Neural cell (in vitro differentiated cells): Measurements from ENCODE around the gene SCARB1.

Source experiments
- EP300 ChIP-seq: fragments of 450-650 bp; conservative IDR thresholded peaks from 2 replicates; pipeline ENCODE4 v1.6.1; 2014; ENCODE audit warnings: antibody characterized with exemption, mild to moderate bottlenecking, moderate library complexity; ENCODE audit not compliant: poor library complexity, severe bottlenecking
- EZH2 ChIP-seq: fragments of 200-600, 300-800 bp; shearing (Covaris generic), sonication (generic); IDR thresholded peaks from 2 replicates; pipeline ENCODE4 v1.6.1; 2014; ENCODE audit warnings: antibody characterized with exemption, low read length, borderline replicate concordance, mild to moderate bottlenecking; ENCODE audit not compliant: insufficient read depth, poor library complexity, severe bottlenecking
- MXI1 ChIP-seq: fragments of 450-650 bp; conservative IDR thresholded peaks from 2 replicates; pipeline ENCODE4 v1.6.1; 2014; ENCODE audit warnings: antibody characterized with exemption, mild to moderate bottlenecking; ENCODE audit not compliant: poor library complexity, severe bottlenecking
- POLR2AphosphoS5 ChIP-seq: IDR thresholded peaks from 2 replicates; pipeline ENCODE4 v1.6.1; 2012
- RAD21 ChIP-seq: fragments of 450-650 bp; conservative IDR thresholded peaks from 2 replicates; pipeline ENCODE4 v1.6.1; 2014; ENCODE audit warnings: antibody characterized with exemption, mild to moderate bottlenecking, moderate library complexity
- TAF1 ChIP-seq: IDR thresholded peaks from 2 replicates; pipeline ENCODE4 v1.6.1; 2012; ENCODE audit warnings: low read depth
- TF ChIP-seq, protein P1 (sequence below): fragments of 450-650 bp; IDR thresholded peaks from 2 replicates; pipeline ENCODE4 v1.5.1; 2014; ENCODE audit warnings: antibody characterized with exemption, mild to moderate bottlenecking, moderate library complexity; ENCODE audit not compliant: poor library complexity, severe bottlenecking
- TF ChIP-seq, protein P2 (sequence below): IDR thresholded peaks from 2 replicates; pipeline ENCODE4 v1.6.1; 2012; ENCODE audit warnings: borderline replicate concordance

DNA sequence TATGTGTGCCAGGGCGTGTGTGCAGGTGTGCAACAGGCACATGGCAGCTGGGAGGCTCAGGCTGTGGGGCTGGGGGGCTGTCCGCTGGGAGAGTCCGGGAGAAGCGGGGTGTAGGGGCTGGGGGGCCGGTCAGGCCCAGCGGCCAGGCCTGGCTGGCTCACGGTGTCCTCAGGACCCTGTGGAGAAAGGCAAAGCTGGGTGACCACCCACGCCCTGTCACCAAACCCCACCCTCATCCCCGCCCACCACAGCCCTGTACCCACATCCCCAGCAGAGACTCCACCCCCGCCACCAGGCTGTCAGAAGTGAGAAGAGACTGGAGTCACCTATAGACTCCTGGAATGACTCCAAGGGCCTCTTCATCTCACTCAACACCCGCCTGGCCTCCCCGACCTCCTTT, 85.3 kb downstream of the SCARB1 start:
- TF ChIP-seq TAF1: no peak
- TF ChIP-seq, protein P1, sequence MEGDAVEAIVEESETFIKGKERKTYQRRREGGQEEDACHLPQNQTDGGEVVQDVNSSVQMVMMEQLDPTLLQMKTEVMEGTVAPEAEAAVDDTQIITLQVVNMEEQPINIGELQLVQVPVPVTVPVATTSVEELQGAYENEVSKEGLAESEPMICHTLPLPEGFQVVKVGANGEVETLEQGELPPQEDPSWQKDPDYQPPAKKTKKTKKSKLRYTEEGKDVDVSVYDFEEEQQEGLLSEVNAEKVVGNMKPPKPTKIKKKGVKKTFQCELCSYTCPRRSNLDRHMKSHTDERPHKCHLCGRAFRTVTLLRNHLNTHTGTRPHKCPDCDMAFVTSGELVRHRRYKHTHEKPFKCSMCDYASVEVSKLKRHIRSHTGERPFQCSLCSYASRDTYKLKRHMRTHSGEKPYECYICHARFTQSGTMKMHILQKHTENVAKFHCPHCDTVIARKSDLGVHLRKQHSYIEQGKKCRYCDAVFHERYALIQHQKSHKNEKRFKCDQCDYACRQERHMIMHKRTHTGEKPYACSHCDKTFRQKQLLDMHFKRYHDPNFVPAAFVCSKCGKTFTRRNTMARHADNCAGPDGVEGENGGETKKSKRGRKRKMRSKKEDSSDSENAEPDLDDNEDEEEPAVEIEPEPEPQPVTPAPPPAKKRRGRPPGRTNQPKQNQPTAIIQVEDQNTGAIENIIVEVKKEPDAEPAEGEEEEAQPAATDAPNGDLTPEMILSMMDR: no peak
- no peak for TF ChIP-seq EZH2
- no peak for TF ChIP-seq EP300
- no peak for TF ChIP-seq POLR2AphosphoS5
- TF ChIP-seq RAD21: no peak
- no peak for TF ChIP-seq MXI1
- TF ChIP-seq, protein P2, sequence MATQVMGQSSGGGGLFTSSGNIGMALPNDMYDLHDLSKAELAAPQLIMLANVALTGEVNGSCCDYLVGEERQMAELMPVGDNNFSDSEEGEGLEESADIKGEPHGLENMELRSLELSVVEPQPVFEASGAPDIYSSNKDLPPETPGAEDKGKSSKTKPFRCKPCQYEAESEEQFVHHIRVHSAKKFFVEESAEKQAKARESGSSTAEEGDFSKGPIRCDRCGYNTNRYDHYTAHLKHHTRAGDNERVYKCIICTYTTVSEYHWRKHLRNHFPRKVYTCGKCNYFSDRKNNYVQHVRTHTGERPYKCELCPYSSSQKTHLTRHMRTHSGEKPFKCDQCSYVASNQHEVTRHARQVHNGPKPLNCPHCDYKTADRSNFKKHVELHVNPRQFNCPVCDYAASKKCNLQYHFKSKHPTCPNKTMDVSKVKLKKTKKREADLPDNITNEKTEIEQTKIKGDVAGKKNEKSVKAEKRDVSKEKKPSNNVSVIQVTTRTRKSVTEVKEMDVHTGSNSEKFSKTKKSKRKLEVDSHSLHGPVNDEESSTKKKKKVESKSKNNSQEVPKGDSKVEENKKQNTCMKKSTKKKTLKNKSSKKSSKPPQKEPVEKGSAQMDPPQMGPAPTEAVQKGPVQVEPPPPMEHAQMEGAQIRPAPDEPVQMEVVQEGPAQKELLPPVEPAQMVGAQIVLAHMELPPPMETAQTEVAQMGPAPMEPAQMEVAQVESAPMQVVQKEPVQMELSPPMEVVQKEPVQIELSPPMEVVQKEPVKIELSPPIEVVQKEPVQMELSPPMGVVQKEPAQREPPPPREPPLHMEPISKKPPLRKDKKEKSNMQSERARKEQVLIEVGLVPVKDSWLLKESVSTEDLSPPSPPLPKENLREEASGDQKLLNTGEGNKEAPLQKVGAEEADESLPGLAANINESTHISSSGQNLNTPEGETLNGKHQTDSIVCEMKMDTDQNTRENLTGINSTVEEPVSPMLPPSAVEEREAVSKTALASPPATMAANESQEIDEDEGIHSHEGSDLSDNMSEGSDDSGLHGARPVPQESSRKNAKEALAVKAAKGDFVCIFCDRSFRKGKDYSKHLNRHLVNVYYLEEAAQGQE: no peak
